ENCODE measurements around the gene CACNA1I.

GRCh38 chr22:39593066-39593930, 22.7 kb downstream of the CACNA1I start:
- TF ChIP-seq HMGA2 (CRISPR knock-in tag; IDR thresholded peaks at IDR 0.05) (no peak), NR3C1 (CRISPR knock-in tag; conservative IDR thresholded peaks at IDR 0.05; ENCODE audit: low read depth) (no peak), ESRRA (CRISPR knock-in tag; IDR thresholded peaks at IDR 0.05; ENCODE audit: borderline replicate concordance) (no peak), RORB (CRISPR knock-in tag; IDR thresholded peaks at IDR 0.05) (no peak), IRF2 (CRISPR knock-in tag; IDR thresholded peaks at IDR 0.05; ENCODE audit: borderline replicate concordance, low read depth) (no peak), GABPB1 (CRISPR knock-in tag; IDR thresholded peaks at IDR 0.05) (no peak), FOXP4 (CRISPR knock-in tag; IDR thresholded peaks at IDR 0.05) (no peak), ZNF263 (CRISPR knock-in tag; IDR thresholded peaks at IDR 0.05; ENCODE audit: low read depth) (no peak), JUN (CRISPR knock-in tag; IDR thresholded peaks at IDR 0.05) (no peak), ZNF532 (CRISPR knock-in tag; IDR thresholded peaks at IDR 0.05; ENCODE audit: borderline replicate concordance) (no peak)
- TF ChIP-seq, protein P1, sequence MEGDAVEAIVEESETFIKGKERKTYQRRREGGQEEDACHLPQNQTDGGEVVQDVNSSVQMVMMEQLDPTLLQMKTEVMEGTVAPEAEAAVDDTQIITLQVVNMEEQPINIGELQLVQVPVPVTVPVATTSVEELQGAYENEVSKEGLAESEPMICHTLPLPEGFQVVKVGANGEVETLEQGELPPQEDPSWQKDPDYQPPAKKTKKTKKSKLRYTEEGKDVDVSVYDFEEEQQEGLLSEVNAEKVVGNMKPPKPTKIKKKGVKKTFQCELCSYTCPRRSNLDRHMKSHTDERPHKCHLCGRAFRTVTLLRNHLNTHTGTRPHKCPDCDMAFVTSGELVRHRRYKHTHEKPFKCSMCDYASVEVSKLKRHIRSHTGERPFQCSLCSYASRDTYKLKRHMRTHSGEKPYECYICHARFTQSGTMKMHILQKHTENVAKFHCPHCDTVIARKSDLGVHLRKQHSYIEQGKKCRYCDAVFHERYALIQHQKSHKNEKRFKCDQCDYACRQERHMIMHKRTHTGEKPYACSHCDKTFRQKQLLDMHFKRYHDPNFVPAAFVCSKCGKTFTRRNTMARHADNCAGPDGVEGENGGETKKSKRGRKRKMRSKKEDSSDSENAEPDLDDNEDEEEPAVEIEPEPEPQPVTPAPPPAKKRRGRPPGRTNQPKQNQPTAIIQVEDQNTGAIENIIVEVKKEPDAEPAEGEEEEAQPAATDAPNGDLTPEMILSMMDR (IDR thresholded peaks at IDR 0.05), result no peak
- TF ChIP-seq, protein P2, sequence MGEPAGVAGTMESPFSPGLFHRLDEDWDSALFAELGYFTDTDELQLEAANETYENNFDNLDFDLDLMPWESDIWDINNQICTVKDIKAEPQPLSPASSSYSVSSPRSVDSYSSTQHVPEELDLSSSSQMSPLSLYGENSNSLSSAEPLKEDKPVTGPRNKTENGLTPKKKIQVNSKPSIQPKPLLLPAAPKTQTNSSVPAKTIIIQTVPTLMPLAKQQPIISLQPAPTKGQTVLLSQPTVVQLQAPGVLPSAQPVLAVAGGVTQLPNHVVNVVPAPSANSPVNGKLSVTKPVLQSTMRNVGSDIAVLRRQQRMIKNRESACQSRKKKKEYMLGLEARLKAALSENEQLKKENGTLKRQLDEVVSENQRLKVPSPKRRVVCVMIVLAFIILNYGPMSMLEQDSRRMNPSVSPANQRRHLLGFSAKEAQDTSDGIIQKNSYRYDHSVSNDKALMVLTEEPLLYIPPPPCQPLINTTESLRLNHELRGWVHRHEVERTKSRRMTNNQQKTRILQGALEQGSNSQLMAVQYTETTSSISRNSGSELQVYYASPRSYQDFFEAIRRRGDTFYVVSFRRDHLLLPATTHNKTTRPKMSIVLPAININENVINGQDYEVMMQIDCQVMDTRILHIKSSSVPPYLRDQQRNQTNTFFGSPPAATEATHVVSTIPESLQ (CRISPR knock-in tag; IDR thresholded peaks at IDR 0.05), result no peak
- TF ChIP-seq, protein P3, sequence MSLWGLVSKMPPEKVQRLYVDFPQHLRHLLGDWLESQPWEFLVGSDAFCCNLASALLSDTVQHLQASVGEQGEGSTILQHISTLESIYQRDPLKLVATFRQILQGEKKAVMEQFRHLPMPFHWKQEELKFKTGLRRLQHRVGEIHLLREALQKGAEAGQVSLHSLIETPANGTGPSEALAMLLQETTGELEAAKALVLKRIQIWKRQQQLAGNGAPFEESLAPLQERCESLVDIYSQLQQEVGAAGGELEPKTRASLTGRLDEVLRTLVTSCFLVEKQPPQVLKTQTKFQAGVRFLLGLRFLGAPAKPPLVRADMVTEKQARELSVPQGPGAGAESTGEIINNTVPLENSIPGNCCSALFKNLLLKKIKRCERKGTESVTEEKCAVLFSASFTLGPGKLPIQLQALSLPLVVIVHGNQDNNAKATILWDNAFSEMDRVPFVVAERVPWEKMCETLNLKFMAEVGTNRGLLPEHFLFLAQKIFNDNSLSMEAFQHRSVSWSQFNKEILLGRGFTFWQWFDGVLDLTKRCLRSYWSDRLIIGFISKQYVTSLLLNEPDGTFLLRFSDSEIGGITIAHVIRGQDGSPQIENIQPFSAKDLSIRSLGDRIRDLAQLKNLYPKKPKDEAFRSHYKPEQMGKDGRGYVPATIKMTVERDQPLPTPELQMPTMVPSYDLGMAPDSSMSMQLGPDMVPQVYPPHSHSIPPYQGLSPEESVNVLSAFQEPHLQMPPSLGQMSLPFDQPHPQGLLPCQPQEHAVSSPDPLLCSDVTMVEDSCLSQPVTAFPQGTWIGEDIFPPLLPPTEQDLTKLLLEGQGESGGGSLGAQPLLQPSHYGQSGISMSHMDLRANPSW (CRISPR knock-in tag; conservative IDR thresholded peaks at IDR 0.05; ENCODE audit: low read depth), result no peak
- TF ChIP-seq, protein P4, sequence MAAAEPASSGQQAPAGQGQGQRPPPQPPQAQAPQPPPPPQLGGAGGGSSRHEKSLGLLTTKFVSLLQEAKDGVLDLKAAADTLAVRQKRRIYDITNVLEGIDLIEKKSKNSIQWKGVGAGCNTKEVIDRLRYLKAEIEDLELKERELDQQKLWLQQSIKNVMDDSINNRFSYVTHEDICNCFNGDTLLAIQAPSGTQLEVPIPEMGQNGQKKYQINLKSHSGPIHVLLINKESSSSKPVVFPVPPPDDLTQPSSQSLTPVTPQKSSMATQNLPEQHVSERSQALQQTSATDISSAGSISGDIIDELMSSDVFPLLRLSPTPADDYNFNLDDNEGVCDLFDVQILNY (CRISPR knock-in tag; IDR thresholded peaks at IDR 0.05), result no peak
